ENCODE results near the gene ARID5B.

DNA sequence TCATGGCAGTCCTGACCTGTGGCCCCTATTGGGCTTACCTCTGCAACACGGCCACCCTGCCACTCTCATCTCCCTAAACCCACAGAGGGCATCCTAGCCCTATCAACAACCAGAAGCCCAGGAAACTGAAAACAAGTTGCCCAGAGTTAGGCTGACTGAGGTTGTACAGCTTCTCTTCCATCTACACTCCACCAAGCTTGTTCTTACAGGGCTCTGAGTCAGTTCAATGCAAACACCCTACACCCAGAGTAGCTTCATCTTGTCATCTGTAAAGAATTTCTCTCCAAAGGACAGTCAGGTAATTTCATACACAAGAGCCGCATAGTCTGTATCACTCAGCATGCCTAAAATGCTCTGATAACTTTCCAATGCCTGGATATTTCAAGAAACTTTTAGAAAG is 175.4 kb downstream of the ARID5B start:
- TF ChIP-seq CTCF (IDR thresholded peaks at IDR 0.05; ENCODE audit: borderline replicate concordance, extremely low read depth, low read length, poor library complexity, severe bottlenecking) (no peak), EZH2 (IDR thresholded peaks at IDR 0.05; ENCODE audit: borderline replicate concordance, low read depth, low read length, severe bottlenecking) (no peak)
